Tongue (tissue), 2 donors: ENCODE data around the gene CCDC83. TPM values are rescaled to one million over a fixed set of nuclear protein-coding genes. Genes with fewer than 3 reads are reported as not detected.
"Not testable (repeated sequence)": the region's sequence is repeated elsewhere in the genome, so short reads cannot be mapped to it uniquely, and the experiment has no call there.

Experiments
- DNase-seq: peaks from one replicate; pipeline ENCODE4 v3.0.0-alpha.2; 2015
- total RNA-seq: library from RNA; depleted of rRNA; stranded (reverse); fragments of >200 nt; gene quantifications from one replicate; pipeline ENCODE4 v1.2.3, GENCODE V29; 2014

The CCDC83 gene
- total RNA-seq, 1 donor from 2014 or later: not detected

DNA sequence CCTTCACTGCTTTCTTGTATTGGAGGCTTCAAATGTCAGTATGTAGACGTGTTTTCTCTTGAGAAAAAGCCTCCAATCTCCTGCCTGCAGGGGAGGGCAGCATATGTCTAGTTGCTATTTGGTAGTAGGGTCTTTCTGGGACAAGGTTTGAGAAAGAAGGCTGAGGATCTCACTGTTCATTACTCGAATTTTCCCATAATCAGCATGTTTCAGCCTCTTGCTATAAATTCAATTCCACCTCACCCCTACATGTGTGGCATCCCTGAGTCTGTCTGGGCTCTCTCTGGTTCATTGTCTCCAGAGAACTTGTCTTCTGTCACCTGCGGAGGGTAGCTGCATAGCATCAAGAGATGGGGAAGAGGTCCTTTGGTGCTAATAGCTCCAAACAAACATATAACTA is 19.5 kb upstream of the CCDC83 start:
- no peak for DNase-seq

DNA sequence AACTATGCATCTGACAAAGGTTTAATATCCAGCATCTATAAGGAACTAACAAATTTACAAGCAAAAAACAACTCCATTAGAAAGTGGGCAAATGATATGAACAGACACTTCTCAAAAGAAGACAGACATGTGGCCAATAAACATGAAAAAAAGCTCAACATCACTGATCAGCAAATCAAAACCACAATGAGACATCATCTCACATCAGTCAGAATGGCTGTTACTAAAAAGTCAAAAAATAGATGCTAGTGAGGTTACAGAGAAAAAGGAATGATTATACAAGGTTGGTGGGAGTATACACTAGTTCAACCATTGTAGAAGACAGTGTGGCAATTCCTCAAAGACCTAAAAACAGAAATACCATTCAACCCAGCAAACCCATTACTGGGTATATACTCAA is 14.3 kb upstream of the CCDC83 start:
- DNase-seq: not testable (repeated sequence)

GRCh38 chr11:85843929-85844328 is 11.3 kb upstream of the CCDC83 start:
- no peak for DNase-seq

- DNase-seq: no peak
Measured at GRCh38 chr11:85844439-85845123, 10.6 kb upstream of the CCDC83 start.

- DNase-seq: no peak
Measured at GRCh38 chr11:85845124-85845631, 10.0 kb upstream of the CCDC83 start.

DNA sequence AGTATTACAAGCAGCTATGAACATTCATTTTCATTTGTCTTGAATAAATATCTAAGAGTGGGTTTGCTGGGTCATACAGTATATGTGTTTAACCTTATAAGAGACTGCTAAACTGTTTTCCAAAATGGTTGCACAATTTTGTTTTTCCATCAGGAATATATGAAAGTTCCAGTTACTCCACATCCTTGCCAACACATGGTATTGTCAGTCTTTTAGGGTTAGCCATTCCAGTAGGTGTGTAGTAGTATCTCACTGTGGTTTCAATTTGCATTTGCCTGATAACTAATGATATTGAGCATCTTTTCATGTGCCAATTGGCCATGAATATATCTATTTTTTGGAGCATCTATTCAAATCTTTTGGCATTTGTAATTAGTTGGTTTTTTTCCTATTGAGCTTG is 7.7 kb upstream of the CCDC83 start:
- no peak for DNase-seq

- no peak for DNase-seq
Measured at GRCh38 chr11:85848006-85848405, 7.2 kb upstream of the CCDC83 start.

DNA sequence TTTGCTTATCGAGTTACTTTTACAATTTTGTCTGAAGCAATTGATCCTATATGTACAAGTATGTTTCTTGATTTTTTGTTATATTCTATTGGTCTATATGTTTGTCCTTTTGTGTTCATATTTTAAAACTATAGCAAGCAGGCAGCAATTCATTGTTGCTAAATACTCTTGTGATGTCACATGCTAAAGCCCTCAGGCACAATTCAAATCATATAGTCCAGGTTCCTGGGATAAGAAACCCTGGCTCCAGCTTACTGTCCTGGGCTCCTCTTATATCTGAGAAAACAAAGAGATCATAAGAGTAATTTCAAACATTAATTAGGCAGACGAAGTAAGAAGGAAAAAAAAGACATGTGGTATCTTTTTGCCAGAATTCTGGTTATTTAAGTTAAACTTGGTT is 6.6 kb upstream of the CCDC83 start:
- no peak for DNase-seq

GRCh38 chr11:85852754-85853153 is 2.4 kb upstream of the CCDC83 start:
- DNase-seq: not testable (repeated sequence)

DNA sequence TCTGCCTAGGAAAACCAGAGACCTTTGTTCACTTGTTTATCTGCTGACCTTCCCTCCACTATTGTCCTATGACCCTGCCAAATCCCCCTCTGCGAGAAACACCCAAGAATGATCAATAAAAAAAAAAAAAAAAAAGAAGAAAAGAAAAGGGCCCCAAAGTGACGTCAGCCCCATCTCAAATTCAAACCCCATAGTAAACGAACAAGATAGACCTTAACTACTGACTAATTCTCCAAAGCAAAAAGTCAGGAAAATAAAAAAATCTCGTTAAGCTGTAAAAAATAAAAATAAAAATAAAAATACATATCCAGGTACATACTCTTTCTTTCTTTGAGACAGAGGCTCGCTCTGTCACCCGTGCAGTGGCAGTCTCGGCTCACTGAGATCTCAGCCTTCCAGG is 1.6 kb upstream of the CCDC83 start:
- DNase-seq: not testable (repeated sequence)

GRCh38 chr11:85854212-85854556 is 999 bp upstream of the CCDC83 start:
- no peak for DNase-seq

DNA sequence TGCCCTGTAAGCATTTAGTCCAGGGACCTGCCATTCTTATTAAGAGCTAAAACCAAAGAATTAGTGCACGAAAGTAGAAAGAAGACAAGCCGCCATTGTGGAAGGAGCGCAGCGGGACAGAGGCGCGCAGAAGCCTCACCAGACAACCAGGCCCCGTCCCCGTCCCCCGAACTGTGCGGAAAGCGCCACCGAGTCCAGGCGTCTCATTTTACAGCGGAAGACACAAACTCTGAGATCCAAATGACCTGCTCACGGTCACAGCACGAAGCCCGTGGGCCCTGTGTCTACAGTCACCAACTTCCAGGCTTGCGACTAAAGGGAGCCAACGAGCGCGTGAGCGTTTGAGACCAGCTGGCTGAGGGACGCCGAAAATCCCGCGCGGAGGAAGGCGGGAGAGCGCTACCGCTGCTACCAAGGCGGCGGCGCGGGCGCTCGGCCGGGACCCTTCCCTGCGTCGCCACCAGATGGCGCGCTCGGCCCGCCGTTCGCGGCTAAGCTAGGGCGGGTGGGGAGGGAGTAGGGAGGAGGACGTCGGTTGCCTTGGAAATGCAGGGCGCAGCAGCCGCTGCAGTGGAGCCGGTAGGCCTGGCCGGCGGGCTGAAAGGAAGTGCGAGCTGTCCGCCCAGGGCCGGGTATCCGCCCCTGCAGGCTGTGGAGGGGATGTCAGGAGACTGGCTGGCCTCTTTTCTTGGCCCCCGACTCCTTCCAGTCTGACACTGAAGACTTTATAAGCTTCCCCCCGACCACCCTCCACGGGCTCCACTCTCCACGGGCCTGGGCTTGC is 434 bp upstream of the CCDC83 start:
- DNase-seq: peak; percentile 95

DNA sequence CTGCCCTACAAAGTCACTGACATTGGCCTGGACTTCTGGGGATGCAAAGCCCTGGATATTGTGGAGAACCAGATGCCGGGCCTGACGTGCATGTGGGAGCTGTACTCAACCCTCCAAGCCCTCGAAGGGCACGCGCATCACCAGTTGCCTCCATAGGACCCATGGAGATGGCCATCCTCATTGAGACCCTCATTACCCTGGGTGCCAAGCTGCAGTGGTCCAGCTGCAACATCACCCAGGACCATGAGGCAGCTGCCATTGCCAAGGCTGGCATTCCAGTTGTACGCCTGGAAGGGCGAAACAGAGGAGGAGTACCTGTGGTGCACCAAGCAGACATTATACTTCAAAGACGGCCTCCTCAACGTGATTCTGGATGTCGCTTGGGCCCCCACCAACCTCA is 1.9 kb downstream of the CCDC83 start:
- DNase-seq: no peak

- not testable (repeated sequence) for DNase-seq
Measured at GRCh38 chr11:85859541-85859940, 4.4 kb downstream of the CCDC83 start.

DNA sequence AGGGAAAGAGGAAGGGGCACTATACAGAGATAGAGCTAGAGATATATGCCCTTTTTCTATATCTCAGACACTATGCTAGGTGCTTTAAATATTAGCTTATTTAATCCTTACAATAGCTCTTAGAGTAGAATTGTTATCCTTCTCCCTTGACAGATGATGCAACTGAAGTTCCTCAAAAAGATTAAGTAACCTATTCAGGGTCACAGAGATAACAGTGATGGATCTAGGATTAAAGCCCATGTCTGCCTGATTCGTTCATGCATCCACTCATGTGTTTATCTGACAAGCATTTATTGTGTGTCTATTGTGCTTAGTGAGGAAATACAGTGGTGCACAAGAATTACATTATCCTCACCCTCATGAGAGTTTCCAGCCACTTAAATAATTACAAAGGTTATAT is 8.7 kb downstream of the CCDC83 start:
- DNase-seq: no peak

GRCh38 chr11:85866137-85866827 is 11.1 kb downstream of the CCDC83 start:
- no peak for DNase-seq

- DNase-seq: no peak
Measured at GRCh38 chr11:85867751-85868150, 12.6 kb downstream of the CCDC83 start.

GRCh38 chr11:85869781-85870180 is 14.6 kb downstream of the CCDC83 start:
- DNase-seq: peak; percentile 47

- DNase-seq: no peak
Measured at GRCh38 chr11:85874265-85874664, 19.1 kb downstream of the CCDC83 start.

DNA sequence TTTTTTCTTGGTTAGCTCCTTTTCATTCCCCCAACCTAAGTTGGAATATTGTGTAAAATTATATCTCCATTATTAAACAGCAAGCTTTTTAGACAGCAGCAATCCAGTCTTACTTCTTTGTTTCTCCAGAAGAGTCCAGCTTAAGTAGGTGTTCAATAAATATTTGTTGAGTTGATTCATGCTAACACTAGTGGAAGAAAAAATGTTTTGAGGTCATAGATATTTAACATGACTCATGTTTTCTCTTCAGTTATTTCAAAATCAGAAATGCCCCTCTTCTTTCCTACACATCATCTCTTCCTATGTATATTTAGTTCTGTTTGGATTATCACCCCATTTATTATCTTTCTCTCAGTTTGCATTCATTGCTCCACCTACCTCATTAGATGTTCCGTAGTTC is 20.3 kb downstream of the CCDC83 start:
- no peak for DNase-seq

DNA sequence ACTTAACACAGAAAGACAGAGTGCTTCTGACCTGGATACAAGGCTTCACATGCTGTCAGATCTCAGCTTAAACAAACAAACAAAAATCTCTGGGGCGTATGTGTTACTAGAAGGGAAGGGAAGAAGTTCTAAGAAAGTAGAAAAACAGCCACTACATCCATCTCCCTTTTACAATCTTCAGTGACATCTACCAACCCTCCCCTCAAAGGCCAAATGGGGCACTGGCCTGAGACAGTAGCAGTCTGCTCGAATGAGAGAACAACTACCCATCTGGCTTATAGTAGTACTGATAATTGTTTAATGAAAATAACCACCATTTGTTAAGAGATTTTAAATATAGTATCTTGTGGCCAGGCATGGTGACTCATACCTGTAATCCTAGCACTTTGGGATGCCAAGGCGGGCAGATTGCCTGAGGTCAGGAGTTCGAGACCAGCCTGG is 29.4 kb downstream of the CCDC83 start:
- no peak for DNase-seq

DNA sequence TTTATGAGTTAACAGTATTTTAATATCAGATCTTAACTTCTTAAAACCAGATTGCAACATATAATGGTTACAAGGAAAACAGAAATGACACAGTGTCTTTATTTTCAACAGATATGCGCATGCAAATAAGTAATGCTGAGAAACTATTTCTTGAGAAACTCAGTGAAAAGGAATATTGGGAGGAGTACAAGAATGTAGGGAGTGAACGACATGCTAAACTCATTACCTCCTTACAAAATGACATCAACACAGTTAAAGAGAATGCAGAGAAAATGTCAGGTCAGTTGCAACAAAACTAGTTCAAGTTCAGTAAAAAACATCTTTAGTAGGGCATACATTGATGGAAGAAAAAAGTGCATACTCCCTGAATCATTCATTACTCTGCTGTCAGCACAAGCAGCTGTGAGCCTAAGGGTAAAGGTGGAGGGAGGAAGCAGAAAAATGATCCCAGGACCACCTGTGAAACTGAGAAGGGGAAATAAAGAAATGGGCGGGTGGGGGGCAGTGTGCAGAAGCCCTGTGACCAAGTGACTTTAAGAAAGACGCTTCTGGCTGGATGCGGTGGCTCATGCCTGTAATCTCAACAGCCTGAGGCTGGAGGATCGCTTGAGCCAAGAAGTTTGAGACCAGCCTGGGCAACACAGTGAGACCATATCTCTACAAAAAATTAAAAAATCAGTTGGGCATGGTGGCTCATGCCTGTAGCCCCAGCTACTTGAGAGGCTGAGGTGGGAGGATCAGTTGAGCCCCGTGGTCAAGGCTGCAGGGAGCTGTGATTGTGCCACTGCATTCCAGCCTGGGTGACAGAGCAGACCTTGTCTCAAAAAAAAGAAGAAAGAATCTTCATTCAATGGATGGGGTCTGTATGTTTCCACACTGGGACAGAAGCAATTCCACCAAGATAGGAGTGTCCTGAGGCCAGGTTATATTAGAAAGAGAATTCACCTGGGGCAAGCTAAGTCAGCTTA is 31.2 kb downstream of the CCDC83 start:
- DNase-seq: peak; percentile 15
